ENCODE measurements around the gene LUC7L.
A peak's percentile ranks its signal among the peaks of the same experiment; 100 is the strongest.
"Not testable (repeated sequence)": the region's sequence is repeated elsewhere in the genome, so short reads cannot be mapped to it uniquely, and the experiment has no call there.

The LUC7L gene

GRCh38 chr16:164827-165538 is 64.3 kb downstream of the LUC7L start:
- no peak for DNase-seq (ENCODE audit: low read depth)

- not testable (repeated sequence) for DNase-seq (ENCODE audit: low read depth)
Measured at GRCh38 chr16:164134-164823, 65.0 kb downstream of the LUC7L start.

DNA sequence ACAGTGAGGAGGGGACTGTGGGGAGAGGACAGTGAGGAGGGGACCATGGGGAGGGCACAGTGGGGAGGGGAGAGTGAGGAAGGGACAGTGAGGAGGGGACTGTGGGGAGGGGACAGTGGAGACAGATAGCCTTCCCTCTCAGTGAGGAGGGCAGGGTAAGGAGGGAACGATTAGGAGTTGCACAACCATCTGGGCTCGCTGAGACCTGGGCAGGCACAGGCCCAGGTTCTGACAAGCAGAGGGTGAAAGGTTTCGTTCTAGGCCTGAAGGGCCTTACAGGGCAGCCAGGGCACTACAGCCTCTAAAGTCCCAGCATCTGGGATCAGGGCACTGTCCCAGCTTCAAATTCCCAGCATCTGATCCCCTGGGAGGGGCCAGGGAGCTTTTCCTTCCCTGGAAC is 65.6 kb downstream of the LUC7L start:
- not testable (repeated sequence) for DNase-seq (ENCODE audit: low read depth)

GRCh38 chr16:163139-163538 is 66.1 kb downstream of the LUC7L start:
- not testable (repeated sequence) for DNase-seq (ENCODE audit: low read depth)

DNA sequence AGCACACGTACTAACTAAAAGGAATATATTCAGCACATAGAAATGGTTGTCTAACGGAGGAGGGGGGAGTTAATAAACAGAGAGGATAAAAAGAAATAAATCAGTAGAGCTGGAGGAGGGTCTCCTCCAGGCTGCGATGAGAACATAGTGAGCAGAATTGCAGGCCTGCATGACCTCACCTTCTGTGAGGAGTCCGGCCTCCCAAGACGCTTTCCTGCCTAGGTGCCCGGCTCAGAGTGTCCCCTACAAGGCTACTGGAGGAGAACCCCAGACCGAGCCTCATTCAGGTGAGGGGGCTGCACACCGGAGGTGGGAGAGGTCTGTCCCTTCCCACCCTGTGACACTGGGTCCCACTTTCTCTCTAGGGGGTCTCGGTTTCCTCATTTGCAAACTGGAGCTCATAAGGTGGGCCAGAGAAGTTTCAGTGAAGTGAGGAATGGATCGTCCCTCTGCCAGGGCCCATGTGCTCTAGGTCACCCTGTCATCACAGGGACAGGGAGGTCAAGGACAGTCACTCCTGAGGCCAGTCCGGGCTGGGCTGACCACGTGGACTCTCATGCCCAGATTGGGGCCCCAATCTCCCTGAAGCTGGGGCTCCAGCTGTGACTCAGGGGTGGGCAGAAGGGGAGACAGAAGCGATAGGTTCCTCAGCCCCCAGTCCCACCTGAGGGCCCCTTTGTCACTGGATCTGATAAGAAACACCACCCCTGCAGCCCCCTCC is 66.8 kb downstream of the LUC7L start:
- no peak for DNase-seq (ENCODE audit: low read depth)

- DNase-seq (ENCODE audit: low read depth) = no peak
Measured at GRCh38 chr16:160691-161190, 68.5 kb downstream of the LUC7L start.

DNA sequence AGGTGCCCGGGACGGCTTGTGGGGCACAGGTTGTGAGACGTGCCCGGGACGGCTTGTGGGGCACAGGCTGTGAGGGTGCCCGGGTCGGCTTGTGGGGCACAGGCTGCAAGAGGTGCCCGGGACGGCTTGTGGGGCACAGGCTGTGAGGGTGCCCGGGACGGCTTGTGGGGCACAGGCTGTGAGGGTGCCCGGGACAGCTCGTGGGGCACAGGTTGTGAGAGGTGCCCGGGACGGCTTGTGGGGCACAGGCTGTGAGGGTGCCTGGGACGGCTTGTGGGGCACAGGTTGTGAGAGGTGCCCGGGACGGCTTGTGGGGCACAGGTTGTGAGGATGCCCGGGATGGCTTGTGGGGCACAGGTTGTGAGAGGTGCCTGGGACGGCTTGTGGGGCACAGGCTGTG is 69.0 kb downstream of the LUC7L start:
- DNase-seq (ENCODE audit: low read depth) = not testable (repeated sequence)

DNA sequence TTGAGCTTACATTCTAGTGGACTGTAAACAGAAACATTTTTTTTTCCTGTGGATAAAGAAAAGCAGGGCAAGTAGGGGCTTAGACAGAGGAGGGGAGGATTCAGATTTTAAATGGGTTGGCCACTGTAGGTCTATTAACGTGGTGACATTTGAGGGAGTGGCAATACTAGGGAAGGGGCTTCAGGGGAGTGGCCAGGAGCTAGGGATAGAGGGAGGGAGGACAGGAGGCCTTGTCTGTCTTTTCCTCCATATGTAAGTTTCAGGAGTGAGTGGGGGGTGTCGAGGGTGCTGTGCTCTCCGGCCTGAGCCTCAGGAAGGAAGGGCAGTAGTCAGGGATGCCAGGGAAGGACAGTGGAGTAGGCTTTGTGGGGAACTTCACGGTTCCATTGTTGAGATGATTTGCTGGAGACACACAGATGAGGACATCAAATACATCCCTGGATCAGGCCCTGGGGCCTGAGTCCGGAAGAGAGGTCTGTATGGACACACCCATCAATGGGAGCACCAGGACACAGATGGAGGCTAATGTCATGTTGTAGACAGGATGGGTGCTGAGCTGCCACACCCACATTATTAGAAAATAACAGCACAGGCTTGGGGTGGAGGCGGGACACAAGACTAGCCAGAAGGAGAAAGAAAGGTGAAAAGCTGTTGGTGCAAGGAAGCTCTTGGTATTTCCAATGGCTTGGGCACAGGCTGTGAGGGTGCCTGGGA is 70.0 kb downstream of the LUC7L start:
- DNase-seq (ENCODE audit: low read depth) = no peak

GRCh38 chr16:155031-155398 is 74.2 kb downstream of the LUC7L start:
- no peak for DNase-seq (ENCODE audit: low read depth)

DNA sequence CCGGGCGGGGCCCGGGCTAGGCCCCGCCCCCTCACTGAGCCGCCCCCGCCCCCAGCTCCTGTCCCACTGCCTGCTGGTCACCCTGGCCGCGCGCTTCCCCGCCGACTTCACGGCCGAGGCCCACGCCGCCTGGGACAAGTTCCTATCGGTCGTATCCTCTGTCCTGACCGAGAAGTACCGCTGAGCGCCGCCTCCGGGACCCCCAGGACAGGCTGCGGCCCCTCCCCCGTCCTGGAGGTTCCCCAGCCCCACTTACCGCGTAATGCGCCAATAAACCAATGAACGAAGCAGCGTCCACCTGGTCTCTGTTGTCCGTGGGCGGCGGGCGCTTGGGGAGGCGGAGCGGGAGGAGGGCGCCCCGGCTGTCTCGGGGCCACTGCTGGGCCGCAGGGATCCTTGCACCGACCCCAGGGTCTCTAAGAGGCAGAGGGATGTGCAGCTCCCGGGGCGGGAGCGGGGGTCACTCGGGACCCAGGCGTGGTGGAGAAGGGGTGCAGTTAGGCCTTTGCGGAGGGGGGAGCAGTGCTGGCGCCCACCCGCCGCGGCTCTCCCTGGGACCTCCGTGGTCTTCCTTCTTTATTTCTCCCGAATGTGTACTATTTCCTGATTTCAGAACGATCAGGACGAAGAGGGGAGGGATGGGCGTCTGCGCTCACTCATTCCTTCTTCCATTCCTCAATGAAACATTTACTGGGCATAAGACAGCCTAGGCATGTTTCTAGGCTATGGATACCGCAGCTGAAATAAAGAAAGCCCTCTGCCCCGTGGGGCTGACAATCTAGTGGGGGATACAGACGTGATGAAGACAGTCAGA is 74.8 kb downstream of the LUC7L start:
- peak; percentile 35 for DNase-seq (ENCODE audit: low read depth)

DNA sequence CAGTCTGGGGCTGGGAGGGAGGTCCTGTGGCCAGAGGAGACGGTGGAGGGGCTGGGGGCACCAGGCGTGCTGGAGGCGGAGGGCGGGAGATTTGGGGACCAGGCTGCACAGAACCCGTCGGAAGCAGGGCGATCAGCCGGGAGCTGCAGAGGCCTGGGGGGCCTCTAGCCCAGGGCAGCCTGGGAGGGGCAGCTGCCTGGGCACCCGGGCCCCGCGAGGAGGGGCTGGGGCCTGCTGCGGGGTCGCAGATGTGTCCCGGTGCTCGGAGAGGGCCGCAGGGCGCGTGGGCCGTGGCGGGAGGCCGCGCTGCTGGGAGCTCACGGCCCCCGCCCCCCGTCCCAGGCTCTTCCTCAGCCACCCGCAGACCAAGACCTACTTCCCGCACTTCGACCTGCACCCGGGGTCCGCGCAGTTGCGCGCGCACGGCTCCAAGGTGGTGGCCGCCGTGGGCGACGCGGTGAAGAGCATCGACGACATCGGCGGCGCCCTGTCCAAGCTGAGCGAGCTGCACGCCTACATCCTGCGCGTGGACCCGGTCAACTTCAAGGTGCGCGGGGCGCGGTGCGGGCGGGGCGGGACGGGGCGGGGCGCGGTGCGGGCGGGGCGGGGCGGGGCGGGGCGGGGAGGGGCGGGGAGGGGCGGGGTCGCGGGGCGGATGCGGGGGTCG is 75.6 kb downstream of the LUC7L start:
- not testable (repeated sequence) for DNase-seq (ENCODE audit: low read depth)

GRCh38 chr16:153129-153521 is 76.1 kb downstream of the LUC7L start:
- DNase-seq (ENCODE audit: low read depth) = not testable (repeated sequence)

- DNase-seq (ENCODE audit: low read depth) = no peak
Measured at GRCh38 chr16:152141-153128, 76.8 kb downstream of the LUC7L start, which contains the start of gene HBZ. Gene HBZ (plus strand): TSS chr16:152644. CDS start chr16:152910, 266 bp downstream.

DNA sequence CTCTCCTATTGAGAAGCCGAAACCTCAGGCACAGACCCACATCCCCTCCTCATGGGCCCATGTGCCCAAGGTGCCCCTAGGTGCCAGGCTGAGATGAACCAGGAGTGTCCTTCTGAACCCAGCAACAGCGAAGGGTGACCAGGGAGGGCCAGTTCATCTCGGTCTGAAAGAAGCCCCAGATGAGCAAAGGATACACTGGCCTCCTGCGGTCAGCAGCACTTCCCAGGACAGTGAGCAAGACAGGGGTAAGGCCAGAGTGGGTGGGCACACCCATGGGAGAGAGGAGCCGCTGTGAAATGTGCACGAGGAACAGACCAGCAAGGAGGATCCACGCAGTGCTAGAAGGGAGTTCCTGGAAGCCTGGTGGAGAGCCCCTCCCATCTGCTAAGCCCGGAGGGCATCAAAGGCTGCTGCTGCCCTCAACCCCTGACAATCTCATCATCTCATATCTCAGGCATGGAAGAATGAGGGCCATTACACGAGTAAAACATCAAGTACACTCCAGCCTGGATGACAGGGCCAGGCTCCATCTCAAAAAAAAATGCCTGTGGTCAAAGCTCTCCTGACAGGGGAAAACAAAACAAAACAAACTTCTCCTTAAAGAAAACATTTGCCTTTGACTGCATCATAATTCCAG is 80.1 kb downstream of the LUC7L start:
- peak; percentile 46 for DNase-seq (ENCODE audit: low read depth)

- DNase-seq (ENCODE audit: low read depth) = no peak
Measured at GRCh38 chr16:146646-147045, 82.6 kb downstream of the LUC7L start.

- no peak for DNase-seq (ENCODE audit: low read depth)
Measured at GRCh38 chr16:144797-145252, 84.4 kb downstream of the LUC7L start.

- peak; percentile 43 for DNase-seq (ENCODE audit: low read depth)
Measured at GRCh38 chr16:143456-143855, 85.8 kb downstream of the LUC7L start.

- no peak for DNase-seq (ENCODE audit: low read depth)
Measured at GRCh38 chr16:143047-143446, 86.2 kb downstream of the LUC7L start.
